Fibroblast of skin of left biceps (primary cell): ENCODE data around the gene YIPF5.

Experiments used
- DNase-seq, 2 experiments: peaks; one replicate each; pipeline ENCODE4 v3.0.0-alpha.2; 2013; ENCODE audit warnings: low read depth in 2 of 2

YIPF5 gene

DNA sequence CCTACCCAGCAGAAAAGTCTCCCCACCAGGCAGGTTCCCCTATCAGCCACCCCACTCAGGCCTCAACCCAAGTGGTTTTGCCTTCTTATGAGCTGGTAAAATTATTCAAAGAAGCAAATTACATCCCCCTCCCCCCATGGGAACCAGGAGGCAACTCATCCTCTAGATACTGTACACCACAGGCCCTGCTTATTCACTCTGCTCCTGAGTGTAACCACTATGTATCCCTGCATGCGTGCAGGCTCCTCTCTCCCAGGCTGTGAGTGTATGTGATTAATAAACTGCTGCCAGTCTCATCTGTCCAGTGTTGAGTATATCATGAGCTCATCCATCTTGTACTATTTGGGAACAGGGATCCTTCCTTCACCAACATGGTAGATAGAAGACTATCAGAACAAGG lies 8.8 kb upstream of the YIPF5 start:
- no peak for DNase-seq

GRCh38 chr5:144177548-144177947 lies 7.1 kb upstream of the YIPF5 start:
- DNase-seq, result peak in 1 of 2 experiments; percentile 49

- DNase-seq, result no peak
Measured at GRCh38 chr5:144173766-144174165, 3.3 kb upstream of the YIPF5 start.

- DNase-seq, result no peak
Measured at GRCh38 chr5:144169904-144170275, 569 bp downstream of the YIPF5 start.

- DNase-seq, result no peak
Measured at GRCh38 chr5:144167998-144168397, 2.5 kb downstream of the YIPF5 start.

- DNase-seq, result no peak
Measured at GRCh38 chr5:144166696-144167095, 3.8 kb downstream of the YIPF5 start.

- no peak for DNase-seq
Measured at GRCh38 chr5:144162686-144163085, 7.8 kb downstream of the YIPF5 start.

DNA sequence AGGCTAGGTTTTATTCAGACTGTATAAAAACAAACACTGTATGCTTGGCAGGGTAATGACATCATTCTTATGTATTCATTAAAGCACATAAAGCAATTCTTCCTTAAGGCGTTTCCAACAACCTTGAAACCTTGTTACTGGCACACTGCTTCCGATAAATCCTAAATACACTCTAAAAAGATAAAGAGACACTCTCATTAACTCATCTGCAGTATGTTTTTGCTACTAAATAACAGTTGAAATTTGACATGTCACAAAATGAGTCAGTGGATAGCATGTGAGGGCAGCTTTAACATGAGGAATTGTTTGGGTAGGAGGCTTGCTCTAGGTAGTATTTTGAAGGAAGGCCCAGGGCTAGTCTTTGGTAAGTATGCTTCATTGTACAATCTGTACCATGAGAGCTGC lies 13.7 kb downstream of the YIPF5 start:
- no peak for DNase-seq

- peak; percentile 7 to 9 for DNase-seq
Measured at GRCh38 chr5:144151026-144151425, 19.4 kb downstream of the YIPF5 start.

GRCh38 chr5:144144956-144145751 lies 25.3 kb downstream of the YIPF5 start:
- no peak for DNase-seq

DNA sequence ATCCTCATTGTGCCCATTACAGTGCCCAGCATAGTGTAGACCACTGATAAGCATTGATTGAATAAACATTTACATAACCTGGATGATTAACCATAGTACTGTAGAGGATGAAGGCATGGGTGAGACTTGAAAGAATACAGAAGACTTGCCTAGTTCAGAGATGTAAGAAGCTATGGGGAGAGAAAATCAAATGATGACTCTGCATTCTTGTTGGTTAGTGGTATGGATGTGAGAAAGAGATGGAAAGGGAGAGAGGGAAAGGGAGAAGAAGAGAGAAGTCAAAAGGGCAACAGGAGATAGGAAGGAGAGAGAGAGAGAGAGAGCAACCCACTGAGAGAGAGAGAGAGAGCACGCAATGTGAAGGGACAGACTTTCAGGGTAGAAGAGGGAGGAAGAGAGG lies 26.8 kb downstream of the YIPF5 start:
- DNase-seq, result no peak

DNA sequence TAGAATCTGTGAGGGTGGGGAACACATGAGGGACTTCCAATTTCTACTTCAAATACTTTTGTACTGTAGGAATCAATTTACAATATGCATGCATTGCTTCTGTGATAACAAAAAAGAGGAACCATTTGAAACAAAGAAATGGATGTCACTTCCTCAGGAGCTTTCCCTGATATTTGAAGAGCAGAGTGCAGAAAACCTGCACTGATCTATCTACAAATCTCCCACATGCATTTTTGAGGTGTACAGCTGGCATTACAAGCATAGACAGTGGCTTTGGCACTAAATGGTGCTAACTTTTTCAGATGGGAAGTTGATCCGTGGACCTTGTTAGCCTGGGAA lies 27.7 kb downstream of the YIPF5 start:
- DNase-seq, result no peak

DNA sequence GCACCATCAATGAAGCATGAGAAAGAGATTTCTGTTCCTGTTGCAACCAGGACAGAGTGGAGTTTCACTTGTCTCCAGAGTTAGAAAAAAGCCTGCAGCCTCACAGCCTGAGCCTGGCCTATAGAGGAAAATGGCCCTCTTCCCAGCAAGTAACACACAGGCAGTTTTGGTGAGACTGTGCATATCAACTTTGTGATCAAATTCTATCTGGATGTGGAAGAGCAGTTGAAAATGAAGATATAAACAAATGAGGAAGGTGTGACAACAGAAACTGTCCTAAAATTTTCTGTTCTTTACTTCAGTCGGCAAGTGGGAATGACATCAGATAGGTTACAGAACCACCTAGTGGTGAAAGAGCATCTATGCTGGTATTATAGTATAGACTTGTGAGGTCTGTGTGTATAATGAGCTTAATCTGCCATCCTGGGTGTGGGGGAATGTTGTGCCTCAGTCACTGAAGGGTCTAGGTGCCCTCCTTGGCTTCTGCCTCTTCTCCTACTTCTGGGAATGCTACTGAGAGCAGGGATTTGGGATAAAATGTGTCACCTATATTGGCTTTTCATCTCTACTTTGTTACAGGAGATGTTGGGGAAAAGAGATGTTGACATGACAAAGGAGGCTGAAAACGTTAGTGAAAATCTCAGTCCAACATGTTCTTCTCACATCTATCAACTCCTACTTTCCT lies 28.2 kb downstream of the YIPF5 start:
- peak; percentile 25 to 37 for DNase-seq

DNA sequence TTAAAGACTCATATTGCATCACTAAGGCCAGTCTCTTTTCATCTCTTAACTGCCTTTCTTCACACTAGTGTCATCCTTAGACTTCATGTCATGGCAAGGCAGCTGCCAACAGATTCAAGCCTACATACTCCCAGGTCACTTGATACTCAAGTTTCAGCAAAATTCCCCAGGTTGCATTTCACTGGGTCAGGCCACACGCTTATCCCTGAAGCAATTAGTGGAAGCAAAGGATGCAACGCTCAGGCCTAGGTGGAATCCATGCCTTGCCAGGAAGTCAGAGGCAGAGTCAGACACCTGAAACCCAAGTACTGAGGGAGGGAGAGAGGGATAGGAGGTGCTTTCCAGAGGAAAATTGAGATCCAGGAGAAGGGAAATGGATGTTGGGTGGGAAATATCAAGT lies 28.9 kb downstream of the YIPF5 start:
- DNase-seq, result no peak

DNA sequence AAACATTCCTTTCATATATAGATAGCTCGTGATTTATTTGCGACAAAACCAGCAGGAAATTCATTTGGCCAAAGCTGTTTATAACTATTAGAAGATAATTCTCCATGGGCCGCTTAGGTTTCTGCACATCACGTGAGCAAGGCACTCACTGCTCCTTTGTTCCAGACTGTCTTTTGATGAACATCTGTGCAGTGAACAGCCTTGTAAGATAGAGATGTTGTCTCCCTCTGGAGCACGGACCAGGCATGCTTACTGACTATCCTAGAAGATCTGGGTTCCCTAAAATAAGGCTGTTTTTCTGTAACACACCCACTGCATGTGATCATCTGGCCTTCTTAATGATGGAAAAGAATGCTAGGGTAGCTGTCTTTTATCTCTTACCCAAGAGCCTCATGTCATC lies 30.9 kb downstream of the YIPF5 start:
- peak; percentile 79 to 82 for DNase-seq

DNA sequence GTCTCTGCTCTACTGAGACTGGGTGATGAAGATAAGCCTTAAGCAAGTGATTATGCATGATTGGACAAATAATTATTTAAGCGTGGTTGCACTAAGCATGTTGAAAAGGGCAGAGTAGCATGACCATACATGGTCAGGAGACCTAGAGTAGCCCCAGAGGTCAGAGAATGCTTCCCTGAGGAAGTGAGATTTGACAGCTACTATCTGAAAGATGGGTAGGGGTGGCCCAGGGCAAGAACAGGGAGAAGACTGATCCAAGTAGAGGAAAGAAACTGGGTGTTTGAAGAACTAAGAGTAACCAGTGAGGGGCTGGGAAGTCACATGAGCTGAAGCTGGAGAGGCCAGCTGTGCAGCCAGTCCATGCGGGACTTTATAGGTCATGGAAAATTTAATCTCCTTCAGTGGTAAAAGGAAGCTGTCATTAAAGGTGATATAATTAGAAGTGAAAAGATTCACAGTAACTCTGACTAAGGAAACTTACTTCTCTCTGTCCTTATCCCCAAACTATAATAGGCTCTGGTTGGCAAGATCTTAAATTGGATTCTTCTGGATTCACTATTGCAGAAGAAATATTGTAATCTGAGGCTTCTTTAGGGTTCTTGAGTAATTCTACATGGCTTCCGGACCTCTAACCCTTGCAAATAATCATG lies 35.2 kb downstream of the YIPF5 start:
- no peak for DNase-seq

DNA sequence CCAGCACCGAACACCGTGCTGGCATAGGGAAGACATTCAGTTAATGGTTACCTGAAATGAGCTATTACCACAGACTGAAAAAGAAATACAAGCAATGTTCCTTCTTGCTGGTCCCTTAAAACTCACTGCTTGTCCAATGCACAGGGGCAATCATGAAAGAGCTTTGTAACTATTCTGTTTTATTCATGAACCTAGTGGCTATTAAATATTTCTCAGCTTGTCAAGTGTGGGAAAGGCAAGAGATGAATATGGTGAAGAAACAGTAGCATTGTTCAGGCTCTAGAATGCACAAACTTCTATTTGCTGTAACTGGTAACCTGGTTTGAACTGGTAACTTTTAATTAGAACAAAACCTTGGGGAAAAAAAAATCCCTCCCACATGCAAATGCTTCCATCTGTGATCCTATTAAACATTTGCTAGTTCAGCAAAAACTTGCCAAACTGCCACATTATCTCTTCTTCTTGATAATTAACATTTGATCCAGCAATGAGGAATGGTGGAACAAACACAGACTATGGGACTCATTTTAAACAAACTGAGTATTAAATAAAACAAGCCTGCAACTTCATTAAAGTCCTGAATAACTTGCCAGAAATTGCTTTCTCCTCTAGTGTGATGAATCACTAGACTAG lies 36.1 kb downstream of the YIPF5 start:
- no peak for DNase-seq

GRCh38 chr5:144133050-144133633 lies 37.3 kb downstream of the YIPF5 start:
- DNase-seq, result no peak

DNA sequence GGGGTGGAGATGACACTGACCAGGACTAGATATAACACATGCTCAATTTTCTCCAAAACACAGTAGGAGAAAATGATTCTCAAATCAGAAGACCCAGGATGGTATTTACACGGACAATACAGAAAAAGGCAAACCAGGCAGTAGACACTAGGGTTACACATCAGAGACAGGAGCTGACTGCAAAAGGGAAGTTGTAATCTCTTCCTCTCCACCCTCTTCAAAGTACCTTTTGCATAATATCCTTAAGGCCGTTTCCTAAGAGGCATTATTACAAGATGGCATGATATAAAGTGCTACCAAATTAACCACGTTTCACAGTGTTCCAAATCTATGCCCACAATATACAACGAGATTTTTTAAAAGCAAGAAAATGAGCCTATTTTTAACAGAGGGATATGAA lies 39.2 kb downstream of the YIPF5 start:
- DNase-seq, result no peak

GRCh38 chr5:144130306-144130705 lies 40.2 kb downstream of the YIPF5 start:
- DNase-seq, result no peak

DNA sequence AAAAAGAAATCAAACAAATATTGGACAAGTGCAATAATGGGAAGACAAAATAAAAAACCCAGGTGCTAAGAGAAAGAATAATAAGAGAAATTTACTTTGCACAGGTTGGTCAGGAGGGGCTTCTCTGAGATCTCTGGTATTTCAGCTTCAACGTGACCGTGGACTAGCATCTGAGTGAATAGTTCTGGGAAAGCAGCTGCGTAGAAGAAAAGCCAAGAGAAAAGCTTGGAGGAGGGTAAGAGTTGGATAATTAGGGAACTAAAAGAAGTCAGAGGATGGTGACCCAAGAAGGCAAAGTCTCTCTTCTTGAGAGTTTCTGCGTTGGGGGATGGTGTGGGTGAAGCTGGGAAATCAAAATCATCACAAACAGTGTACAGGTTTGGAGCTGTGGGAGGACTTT lies 41.6 kb downstream of the YIPF5 start:
- no peak for DNase-seq

- DNase-seq, result no peak
Measured at GRCh38 chr5:144126707-144127106, 43.8 kb downstream of the YIPF5 start.
